Thymus (tissue), 11 donors: ENCODE results near the gene CCDC106. TPM values are rescaled to one million over a fixed set of nuclear protein-coding genes. Genes with fewer than 3 reads are reported as not detected.

Experiments
- DNase-seq, 9 donors: peaks; one replicate each; pipeline ENCODE4 v3.0.0-alpha.2; 2013; ENCODE audit warnings: low spot score in 9 of 9, low read depth in 6 of 9, missing footprints in 1 of 9
- H3K27ac ChIP-seq, 2 donors: one replicate each; pipeline ENCODE4 v1.5.1; 2013; ENCODE audit warnings: control low read depth in 1 of 2, low read depth in 1 of 2, low read length in 1 of 2, mild to moderate bottlenecking in 1 of 2, moderate library complexity in 1 of 2
- H3K27me3 ChIP-seq, 2 donors: one replicate each; pipeline ENCODE4 v1.5.1; 2013; ENCODE audit warnings: low read length in 1 of 2; ENCODE audit not compliant: control insufficient read depth in 2 of 2, insufficient read depth in 1 of 2
- H3K36me3 ChIP-seq, 2 donors: one replicate each; pipeline ENCODE4 v1.5.1; 2013; ENCODE audit warnings: low read length in 1 of 2, mild to moderate bottlenecking in 1 of 2, moderate library complexity in 1 of 2; ENCODE audit not compliant: control insufficient read depth in 2 of 2, insufficient read depth in 2 of 2
- H3K4me1 ChIP-seq, 2 donors: one replicate each; pipeline ENCODE4 v1.5.1; 2013; ENCODE audit warnings: low read length in 2 of 2; ENCODE audit not compliant: control insufficient read depth in 2 of 2, insufficient read depth in 2 of 2
- H3K4me3 ChIP-seq, 2 donors: one replicate each; pipeline ENCODE4 v1.5.1; 2013; ENCODE audit warnings: low read length in 2 of 2, control low read depth in 1 of 2, mild to moderate bottlenecking in 1 of 2
- H3K9me3 ChIP-seq, 2 donors: one replicate each; pipeline ENCODE4 v1.5.1; 2013; ENCODE audit warnings: low read length in 1 of 2, mild to moderate bottlenecking in 1 of 2; ENCODE audit not compliant: control insufficient read depth in 2 of 2, insufficient read depth in 1 of 2
- WGBS: extraction: QIAGEN DNeasy Blood & Tissue Kit; methylation state at CpG from one replicate; pipeline ENCODE4 v1.1.7; 2013; 5-methylcytosine and 5-hydroxymethylcytosine counted together
- polyA plus RNA-seq: library from polyadenylated mRNA; stranded (reverse); fragments of 200-250 nt; gene quantifications from one replicate; pipeline ENCODE4 v1.2.3, GENCODE V29; 2013
- total RNA-seq: library from RNA; stranded (reverse); fragments of 120-200 nt; gene quantifications from one replicate; pipeline ENCODE4 v1.2.4, GENCODE V29; 2013
- donor health status: healthy.

Gene CCDC106
- total and polyA plus RNA-seq, 2 donors: 6.2 to 17.2 TPM

GRCh38 chr19:55674841-55675660 is 27.0 kb downstream of the CCDC106 start, which contains the start of gene EPN1:
Gene EPN1, plus strand, starts transcription at chr19:55675226. Its CDS starts 3,402 bp downstream, at chr19:55678628.
- WGBS: 2% methylated on average over 101 of the region's 101 CpGs
- Histone ChIP-seq H3K4me3 (peak within 1 kb of the TSS; percentile 71 to 95), H3K36me3 (peaks cover 38 to 48% of the 10 kb centered on the region in 2 donors), H3K4me1 (peaks cover 15 to 19% of the 10 kb centered on the region in 2 donors), H3K27ac (peak within 1 kb of the TSS; percentile 32 to 90), H3K9me3 (no peaks in the 10 kb centered on the region), H3K27me3 (no peaks in the 10 kb centered on the region)
- DNase-seq: peak; percentile 87 to 97 (median 93)

DNA sequence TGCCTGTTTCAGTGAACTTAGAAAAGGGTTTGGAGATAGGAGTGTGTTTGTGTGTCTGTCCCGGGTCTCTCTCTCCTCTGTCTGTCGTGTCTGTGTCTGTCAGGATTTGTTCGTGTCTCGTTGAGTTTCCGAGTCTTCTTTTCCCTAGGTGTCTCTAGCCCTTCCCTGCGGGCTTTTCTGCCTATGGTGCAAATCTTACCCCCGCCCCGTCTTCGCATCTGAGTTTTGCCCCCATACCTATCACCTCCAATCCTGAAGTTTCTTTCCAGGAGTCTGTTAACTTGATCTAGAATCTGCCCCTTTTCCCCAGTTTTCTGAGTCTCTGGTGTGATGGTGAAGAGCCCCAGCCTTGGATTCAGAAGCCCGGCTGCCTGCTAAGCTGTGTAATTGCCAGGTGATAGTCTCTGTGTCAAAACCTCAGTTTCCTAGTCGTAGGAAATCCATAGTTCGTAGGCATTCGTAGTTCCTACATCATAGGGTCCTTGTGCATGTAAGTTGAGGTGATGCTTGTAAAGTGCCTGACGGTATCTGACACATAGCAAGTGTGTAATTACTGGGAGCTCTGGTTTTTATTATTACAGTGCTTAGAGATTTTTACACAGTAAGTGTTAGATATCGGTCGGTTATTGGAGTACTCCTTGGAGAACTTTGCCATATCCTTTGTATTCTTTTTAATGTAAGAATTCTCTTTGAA is 27.8 kb downstream of the CCDC106 start:
- Histone ChIP-seq H3K27ac (peak overlapping the region; percentile 17 to 90), H3K4me3 (peak overlapping the region; percentile 71 to 95), H3K27me3 (no peaks in the 10 kb centered on the region), H3K9me3 (no peaks in the 10 kb centered on the region), H3K4me1 (peaks cover 15 to 19% of the 10 kb centered on the region in 2 donors), H3K36me3 (peaks cover 35 to 47% of the 10 kb centered on the region in 2 donors)
- 23% methylated on average over 16 of the region's 16 CpGs for WGBS
- DNase-seq: no peak

DNA sequence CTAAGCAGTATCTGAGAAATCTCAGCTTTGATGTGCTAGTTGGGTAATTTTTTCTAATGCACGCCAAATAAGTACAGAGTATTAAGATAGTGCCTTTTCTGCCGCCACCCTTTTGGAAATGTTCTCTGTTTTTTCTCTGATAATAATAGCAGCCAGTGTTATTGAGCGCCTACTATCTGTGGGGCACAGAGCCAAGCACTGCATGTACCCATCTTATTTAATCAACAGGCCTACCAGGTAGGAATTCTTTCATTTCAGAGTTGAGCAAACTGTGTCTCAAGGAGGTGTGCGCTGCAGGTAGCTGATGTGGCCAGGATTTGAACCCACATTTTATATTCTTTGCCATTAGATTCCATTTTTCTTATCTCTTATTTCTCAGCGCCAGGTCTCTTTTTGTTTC is 28.4 kb downstream of the CCDC106 start:
- no peak overlapping the region for H3K4me3 ChIP-seq
- no peaks in the 10 kb centered on the region for H3K27me3 ChIP-seq
- no peak overlapping the region for H3K27ac ChIP-seq
- DNase-seq: no peak
- WGBS: 96% methylated on average over 5 of the region's 5 CpGs
- peaks cover 15 to 19% of the 10 kb centered on the region in 2 donors for H3K4me1 ChIP-seq
- peaks cover 39 to 47% of the 10 kb centered on the region in 2 donors for H3K36me3 ChIP-seq
- no peaks in the 10 kb centered on the region for H3K9me3 ChIP-seq

GRCh38 chr19:55676889-55677505 is 29.0 kb downstream of the CCDC106 start:
- no peak overlapping the region for H3K27ac ChIP-seq
- no peak overlapping the region for H3K4me3 ChIP-seq
- DNase-seq: no peak
- H3K4me1 ChIP-seq: peaks cover 15 to 19% of the 10 kb centered on the region in 2 donors
- peaks cover 43 to 45% of the 10 kb centered on the region in 2 donors for H3K36me3 ChIP-seq
- no peaks in the 10 kb centered on the region for H3K9me3 ChIP-seq
- 96% methylated on average over 7 of the region's 7 CpGs for WGBS
- H3K27me3 ChIP-seq: no peaks in the 10 kb centered on the region

DNA sequence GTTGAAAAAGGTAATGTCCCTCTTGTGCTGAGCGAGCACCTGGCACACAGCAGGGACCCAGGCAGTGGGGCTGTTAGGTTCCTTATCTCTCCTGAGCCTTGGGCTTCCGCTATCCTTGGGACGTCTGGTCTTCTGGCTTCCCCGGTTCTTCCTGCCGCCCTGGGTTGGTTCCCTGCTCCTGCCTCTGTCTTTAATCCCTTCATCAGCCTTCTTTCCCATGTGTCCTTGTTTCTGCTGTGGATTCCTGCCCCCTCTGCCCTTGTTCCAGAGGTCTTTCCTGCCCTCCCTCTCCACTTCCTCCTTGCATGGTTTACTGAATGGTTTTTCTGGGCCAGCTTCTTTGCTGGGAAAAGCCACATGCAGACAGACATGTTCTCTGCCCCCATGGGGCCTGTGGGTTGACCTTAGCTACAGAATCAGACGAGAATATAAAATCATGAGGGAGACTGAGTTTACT is 29.6 kb downstream of the CCDC106 start:
- Histone ChIP-seq H3K4me1 (peaks cover 15 to 19% of the 10 kb centered on the region in 2 donors), H3K9me3 (no peaks in the 10 kb centered on the region), H3K4me3 (no peak overlapping the region), H3K36me3 (peaks cover 44 to 50% of the 10 kb centered on the region in 2 donors), H3K27ac (peak overlapping the region in 1 of 2 donors; percentile 26), H3K27me3 (no peaks in the 10 kb centered on the region)
- no peak for DNase-seq
- 96% methylated on average over 6 of the region's 6 CpGs for WGBS

GRCh38 chr19:55678121-55678671 is 30.2 kb downstream of the CCDC106 start:
- H3K27me3 ChIP-seq: no peaks in the 10 kb centered on the region
- H3K36me3 ChIP-seq: peaks cover 44 to 50% of the 10 kb centered on the region in 2 donors
- no peak overlapping the region for H3K4me3 ChIP-seq
- H3K4me1 ChIP-seq: peaks cover 15 to 19% of the 10 kb centered on the region in 2 donors
- peak in 1 of 9 donors; percentile 23 for DNase-seq
- no peaks in the 10 kb centered on the region for H3K9me3 ChIP-seq
- 94% methylated on average over 21 of the region's 21 CpGs for WGBS
- peak overlapping the region; percentile 18 to 26 for H3K27ac ChIP-seq

DNA sequence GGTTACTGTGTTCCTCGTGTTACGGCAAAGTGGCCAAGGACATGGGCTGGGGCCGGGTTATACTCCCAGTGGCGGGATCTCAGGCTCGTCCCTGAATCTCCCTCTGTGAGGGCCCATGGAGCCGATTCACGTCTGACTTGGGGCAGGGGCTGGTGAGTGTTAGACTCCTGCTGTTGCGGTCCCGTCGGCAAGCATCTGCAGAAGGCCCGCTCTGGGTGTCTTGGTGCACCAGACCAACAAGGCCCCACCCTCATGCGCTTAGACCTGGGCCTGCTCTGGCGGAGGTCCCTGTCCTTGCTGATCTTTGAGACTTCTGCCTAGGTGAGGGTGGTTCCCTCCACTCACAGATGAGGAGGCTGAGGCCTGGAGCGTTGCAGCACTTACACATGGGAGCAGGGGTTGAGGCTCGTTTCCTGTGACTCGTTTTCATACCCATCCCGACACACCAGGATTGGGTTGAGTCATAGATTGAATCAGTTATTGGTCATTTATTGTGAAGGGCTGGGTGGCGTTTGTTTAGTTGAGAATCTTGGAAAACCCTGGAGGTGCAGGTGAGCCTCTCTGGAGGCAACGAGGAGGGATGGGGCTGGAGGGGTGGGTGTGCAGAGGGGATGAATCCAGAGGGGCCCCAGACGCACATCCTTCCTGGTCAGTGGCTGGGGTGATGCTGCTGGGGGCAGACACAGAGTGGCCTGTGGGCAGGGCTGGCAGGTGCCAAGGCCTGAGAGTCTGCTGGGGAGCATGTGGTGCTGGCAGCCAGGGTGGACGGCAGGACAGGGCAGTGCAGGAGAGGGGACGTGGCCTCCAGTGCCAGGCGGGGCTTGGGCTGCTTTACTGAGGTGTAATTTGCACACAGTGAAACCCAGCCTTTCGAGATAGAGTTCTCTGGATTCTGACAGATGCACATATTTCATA is 31.6 kb downstream of the CCDC106 start:
- no peak overlapping the region for H3K27ac ChIP-seq
- H3K27me3 ChIP-seq: no peaks in the 10 kb centered on the region
- H3K36me3 ChIP-seq: peaks cover 47 to 53% of the 10 kb centered on the region in 2 donors
- H3K9me3 ChIP-seq: no peaks in the 10 kb centered on the region
- WGBS: 96% methylated on average over 24 of the region's 24 CpGs
- DNase-seq: no peak
- H3K4me3 ChIP-seq: no peak overlapping the region
- H3K4me1 ChIP-seq: peaks cover 14 to 15% of the 10 kb centered on the region in 2 donors
